DOHH2 (cell line): ENCODE measurements around the gene MS4A15.

Experiments
- CTCF ChIP-seq: fragments of 200-600 bp; sonication (generic); IDR thresholded peaks from one replicate; pipeline ENCODE4 v1.5.1; 2014; ENCODE audit warnings: antibody characterized with exemption, mild to moderate bottlenecking, low read depth, low read length; ENCODE audit not compliant: poor library complexity, severe bottlenecking
- EZH2phosphoT487 ChIP-seq: fragments of 200-600 bp; sonication (generic); IDR thresholded peaks from 2 replicates; pipeline ENCODE4 v1.6.1; 2017; ENCODE audit warnings: borderline replicate concordance, mild to moderate bottlenecking, antibody characterized with exemption, low read length, moderate library complexity, mixed read lengths

- TF ChIP-seq CTCF (no peak), EZH2phosphoT487 (no peak)
Measured at GRCh38 chr11:60776167-60776566, 19.5 kb downstream of the MS4A15 start.
